Mesendoderm (in vitro differentiated cells): ENCODE results near the gene EPB41L4B.

ENCODE experiments used
- DNase-seq: peaks from one replicate; pipeline ENCODE4 v3.0.0; 2013
- H2AK5ac ChIP-seq: 2 replicates; pipeline ENCODE4 v1.6.1; 2013; ENCODE audit warnings: low read length, inconsistent platforms
- H2BK120ac ChIP-seq: 2 replicates; pipeline ENCODE4 v1.6.1; 2013; ENCODE audit warnings: low read depth, mild to moderate bottlenecking, low read length, moderate library complexity, mixed read lengths
- H2BK15ac ChIP-seq: replicated peaks from 2 replicates; pipeline ENCODE4 v1.6.1; 2013; ENCODE audit warnings: low read depth, mild to moderate bottlenecking, moderate library complexity
- H2BK5ac ChIP-seq: 2 replicates; pipeline ENCODE4 v1.6.1; 2013; ENCODE audit warnings: low read length, inconsistent platforms
- H3K18ac ChIP-seq: 2 replicates; pipeline ENCODE4 v1.6.1; 2013; ENCODE audit warnings: mild to moderate bottlenecking, low read length, mixed read lengths
- H3K23ac ChIP-seq: one replicate; pipeline ENCODE4 v1.6.1; 2013; ENCODE audit warnings: low read length
- H3K27ac ChIP-seq: 2 replicates; pipeline ENCODE4 v1.5.1; 2013; ENCODE audit warnings: low read depth, mild to moderate bottlenecking, inconsistent platforms, low read length, moderate library complexity
- H3K27me3 ChIP-seq: 2 replicates; pipeline ENCODE4 v1.6.1; 2013; ENCODE audit warnings: low read length, control low read depth, mild to moderate bottlenecking, inconsistent platforms; ENCODE audit not compliant: insufficient read depth, poor library complexity
- H3K36me3 ChIP-seq: 2 replicates; pipeline ENCODE4 v1.6.1; 2013; ENCODE audit warnings: low read length, inconsistent platforms; ENCODE audit not compliant: control insufficient read depth, insufficient read depth
- H3K4ac ChIP-seq: one replicate; pipeline ENCODE4 v1.6.1; 2013; ENCODE audit warnings: low read depth, mild to moderate bottlenecking, low read length, moderate library complexity
- H3K4me1 ChIP-seq: 2 replicates; pipeline ENCODE4 v1.6.1; 2013; ENCODE audit warnings: low read depth, low read length, inconsistent platforms; ENCODE audit not compliant: control insufficient read depth
- H3K4me2 ChIP-seq: 2 replicates; pipeline ENCODE4 v1.6.1; 2013; ENCODE audit warnings: low read length
- H3K4me3 ChIP-seq: 2 replicates; pipeline ENCODE4 v1.5.1; 2013; ENCODE audit warnings: mild to moderate bottlenecking, low read length
- H3K56ac ChIP-seq: one replicate; pipeline ENCODE4 v1.6.1; 2013; ENCODE audit warnings: low read length
- H3K79me1 ChIP-seq: 2 replicates; pipeline ENCODE4 v1.6.1; 2013; ENCODE audit warnings: low read length, inconsistent platforms
- H3K79me2 ChIP-seq: 2 replicates; pipeline ENCODE4 v1.6.1; 2013; ENCODE audit warnings: mild to moderate bottlenecking, low read length; ENCODE audit not compliant: control insufficient read depth, insufficient read depth
- H3K9ac ChIP-seq: 2 replicates; pipeline ENCODE4 v1.6.1; 2013; ENCODE audit warnings: low read length, inconsistent platforms
- H4K5ac ChIP-seq: one replicate; pipeline ENCODE4 v1.6.1; 2013; ENCODE audit warnings: low read length
- H4K8ac ChIP-seq: one replicate; pipeline ENCODE4 v1.6.1; 2013; ENCODE audit warnings: low read depth, mild to moderate bottlenecking, control low read depth, low read length, moderate library complexity
- whole genome bisulfite sequencing: extraction: QIAGEN DNeasy Blood & Tissue Kit; methylation state at CpG from one replicate; pipeline ENCODE4 v1.1.7; 2013; ENCODE audit warnings: low lambda C conversion rate, missing lambda C conversion rate; ENCODE audit not compliant: insufficient coverage; ENCODE audit errors: extremely low coverage; 5-methylcytosine and 5-hydroxymethylcytosine counted together

EPB41L4B gene

DNA sequence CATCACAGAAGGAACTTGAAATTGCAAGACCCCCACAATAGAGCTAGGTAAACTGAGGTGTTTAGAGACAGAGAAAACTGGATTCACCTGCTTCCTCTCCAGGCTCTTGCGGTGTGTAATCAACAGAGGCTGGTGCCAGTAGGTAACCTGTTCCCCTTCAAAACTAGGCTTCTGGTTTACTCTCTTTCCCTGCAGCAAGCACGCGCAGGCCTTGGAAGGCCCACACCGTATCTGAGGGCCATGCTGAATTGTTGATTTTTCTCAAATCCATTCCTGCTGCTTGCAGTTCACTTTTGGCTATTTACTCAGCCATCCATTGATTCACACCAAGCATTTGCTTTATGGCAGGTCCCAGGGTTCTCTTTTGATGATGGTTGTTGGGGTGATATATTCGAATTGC, 153.1 kb downstream of the EPB41L4B start:
- Histone ChIP-seq H3K27ac (no peak overlapping the region), H3K79me1 (no peaks in the 10 kb centered on the region), H4K8ac (no peak overlapping the region), H3K56ac (no peak overlapping the region), H4K5ac (no peak overlapping the region), H2BK15ac (no peak overlapping the region), H3K18ac (no peak overlapping the region), H3K4me1 (no peaks in the 10 kb centered on the region), H3K4me3 (no peak overlapping the region), H3K4me2 (no peak overlapping the region), H3K79me2 (no peaks in the 10 kb centered on the region), H3K4ac (no peak overlapping the region), H3K36me3 (no peaks in the 10 kb centered on the region), H2BK5ac (no peak overlapping the region), H3K23ac (no peak overlapping the region), H2AK5ac (no peak overlapping the region), H2BK120ac (no peak overlapping the region), H3K9ac (no peak overlapping the region), H3K27me3 (peaks cover 8% of the 10 kb centered on the region)
- no peak for DNase-seq
- WGBS, result no CpG with 5 or more reads among the region's 5 CpGs

DNA sequence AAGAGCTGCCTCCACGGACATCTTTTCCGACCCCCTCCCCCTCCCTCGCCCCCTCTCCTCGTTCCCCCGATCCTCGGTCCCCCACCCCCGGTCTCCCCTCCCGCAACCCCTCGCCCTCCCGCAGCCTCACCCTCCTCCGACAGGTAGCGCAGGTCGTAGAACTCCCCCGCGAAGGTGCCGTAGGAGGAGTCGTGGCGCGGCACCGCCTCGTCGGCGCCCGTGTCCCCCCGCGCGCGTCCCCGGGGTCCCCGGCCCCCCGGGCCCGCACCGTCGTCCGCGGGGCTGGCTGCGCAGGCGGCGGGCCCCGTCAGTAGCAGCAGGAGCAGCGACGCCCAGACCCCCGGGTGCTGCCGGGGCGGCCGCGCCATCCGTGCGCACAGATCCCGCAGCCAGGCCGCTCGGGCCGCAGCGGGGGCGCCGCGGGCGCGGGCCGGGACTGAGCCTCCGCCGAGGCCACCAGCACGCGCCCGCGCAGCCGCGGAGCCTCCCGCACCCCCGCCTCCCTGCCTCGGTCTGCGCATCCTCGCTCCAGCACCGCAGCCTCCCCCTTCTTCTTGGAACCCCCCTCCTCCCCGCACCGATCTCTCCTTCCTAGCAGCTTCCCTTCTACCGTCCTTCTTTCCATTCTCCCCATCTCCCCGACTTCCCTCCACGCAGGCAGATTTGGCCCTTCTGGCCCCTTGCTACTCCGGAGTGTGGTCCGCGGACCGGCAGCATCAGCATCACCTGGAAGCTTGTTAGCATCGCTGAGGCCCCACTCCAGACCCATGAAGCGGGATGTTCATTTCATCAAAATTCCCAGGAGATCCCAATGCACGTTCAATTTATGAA, 153.9 kb downstream of the EPB41L4B start, which contains the start of gene FRRS1L:
TSS of gene FRRS1L (minus strand) at position 479 of the 831 bp plus-strand sequence. CDS start at position 368, 111 bp downstream.
- WGBS, result no CpG with 5 or more reads among the region's 86 CpGs
- Histone ChIP-seq H3K4me3 (no peak within 1 kb of the TSS), H3K27ac (no peak within 1 kb of the TSS), H4K8ac (no peak within 1 kb of the TSS), H3K4me1 (no peaks in the 10 kb centered on the region), H3K4me2 (peak within 1 kb of the TSS; percentile 48), H3K79me2 (no peaks in the 10 kb centered on the region), H3K79me1 (no peaks in the 10 kb centered on the region), H2BK15ac (no peak within 1 kb of the TSS), H3K4ac (no peak within 1 kb of the TSS), H3K27me3 (peaks cover 8% of the 10 kb centered on the region), H2AK5ac (no peak within 1 kb of the TSS), H3K56ac (peak within 1 kb of the TSS; percentile 25), H3K23ac (peak within 1 kb of the TSS; percentile 45), H3K36me3 (no peaks in the 10 kb centered on the region), H3K18ac (no peak within 1 kb of the TSS), H2BK120ac (no peak within 1 kb of the TSS), H2BK5ac (no peak within 1 kb of the TSS), H3K9ac (peak within 1 kb of the TSS; percentile 29), H4K5ac (no peak within 1 kb of the TSS)
- DNase-seq, result no peak

DNA sequence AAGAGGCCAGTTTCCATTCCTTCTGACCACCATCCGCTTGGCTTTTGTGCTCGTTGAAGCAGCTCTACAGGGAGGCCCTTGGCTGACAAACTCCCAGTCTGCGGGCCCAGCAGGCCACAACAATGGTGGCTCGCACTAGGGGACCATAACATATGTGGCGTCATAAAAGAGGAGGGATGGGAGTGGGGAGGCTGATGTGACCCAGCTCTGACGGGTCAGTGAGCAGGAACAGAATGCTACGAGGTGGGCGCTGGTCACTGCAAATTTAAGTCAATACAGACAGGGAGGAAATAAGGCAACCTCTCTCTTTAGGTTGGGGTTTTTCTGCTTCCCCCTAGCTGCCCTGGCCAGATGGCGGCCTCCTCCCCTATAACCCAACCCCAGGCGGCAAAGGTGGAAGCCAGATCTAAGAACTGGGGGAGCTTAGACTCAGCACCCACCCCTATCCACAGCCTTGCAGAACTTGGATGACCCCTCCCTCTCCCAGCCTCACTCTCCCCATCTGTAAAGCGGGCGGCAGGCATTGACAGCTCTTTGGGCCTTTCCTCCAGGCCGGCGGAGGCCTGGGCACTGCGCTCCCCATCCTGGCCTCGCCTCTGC, 154.6 kb downstream of the EPB41L4B start:
- no peak overlapping the region for H3K4me2 ChIP-seq
- no peaks in the 10 kb centered on the region for H3K79me2 ChIP-seq
- no peak overlapping the region for H3K4me3 ChIP-seq
- no peaks in the 10 kb centered on the region for H3K4me1 ChIP-seq
- no peak overlapping the region for H2BK120ac ChIP-seq
- H3K23ac ChIP-seq, result peak overlapping the region; percentile 45
- peaks cover 8% of the 10 kb centered on the region for H3K27me3 ChIP-seq
- H3K79me1 ChIP-seq, result no peaks in the 10 kb centered on the region
- no peak overlapping the region for H2BK5ac ChIP-seq
- no peak overlapping the region for H2AK5ac ChIP-seq
- H3K36me3 ChIP-seq, result no peaks in the 10 kb centered on the region
- DNase-seq, result no peak
- no peak overlapping the region for H4K5ac ChIP-seq
- no peak overlapping the region for H3K4ac ChIP-seq
- no peak overlapping the region for H3K56ac ChIP-seq
- H2BK15ac ChIP-seq, result no peak overlapping the region
- no peak overlapping the region for H3K18ac ChIP-seq
- H3K9ac ChIP-seq, result no peak overlapping the region
- no peak overlapping the region for H4K8ac ChIP-seq
- H3K27ac ChIP-seq, result no peak overlapping the region
- no CpG with 5 or more reads among the region's 16 CpGs for WGBS

DNA sequence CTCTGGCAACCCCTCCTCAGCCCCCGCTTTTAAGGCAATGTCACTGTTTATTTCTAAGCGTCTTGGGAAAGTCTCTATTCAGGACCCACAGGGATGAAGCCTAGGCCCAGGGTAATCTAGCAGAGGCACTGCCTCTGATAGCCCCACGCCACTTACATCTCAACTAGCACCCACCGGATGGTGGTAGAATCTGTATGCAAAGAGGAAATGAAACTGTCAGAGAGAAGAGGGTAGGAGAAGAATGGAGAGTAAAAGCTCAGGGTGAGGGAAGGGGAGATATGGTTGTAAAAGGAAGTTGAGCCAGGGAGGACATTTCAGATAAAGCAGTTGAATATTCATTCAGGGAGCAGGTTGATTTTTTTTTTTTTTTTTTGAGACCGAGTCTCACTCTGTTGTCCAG, 156.8 kb downstream of the EPB41L4B start:
- DNase-seq, result no peak
- Histone ChIP-seq H3K4me3 (no peak overlapping the region), H3K4me1 (no peaks in the 10 kb centered on the region), H3K23ac (no peak overlapping the region), H3K79me1 (no peaks in the 10 kb centered on the region), H2BK120ac (no peak overlapping the region), H3K4me2 (no peak overlapping the region), H3K4ac (no peak overlapping the region), H3K27ac (no peak overlapping the region), H3K9ac (no peak overlapping the region), H4K5ac (no peak overlapping the region), H2AK5ac (no peak overlapping the region), H2BK15ac (no peak overlapping the region), H3K79me2 (no peaks in the 10 kb centered on the region), H3K18ac (no peak overlapping the region), H3K27me3 (peaks cover 8% of the 10 kb centered on the region), H4K8ac (no peak overlapping the region), H3K36me3 (no peaks in the 10 kb centered on the region), H2BK5ac (no peak overlapping the region), H3K56ac (no peak overlapping the region)
- WGBS, result no CpG with 5 or more reads among the region's 5 CpGs

DNA sequence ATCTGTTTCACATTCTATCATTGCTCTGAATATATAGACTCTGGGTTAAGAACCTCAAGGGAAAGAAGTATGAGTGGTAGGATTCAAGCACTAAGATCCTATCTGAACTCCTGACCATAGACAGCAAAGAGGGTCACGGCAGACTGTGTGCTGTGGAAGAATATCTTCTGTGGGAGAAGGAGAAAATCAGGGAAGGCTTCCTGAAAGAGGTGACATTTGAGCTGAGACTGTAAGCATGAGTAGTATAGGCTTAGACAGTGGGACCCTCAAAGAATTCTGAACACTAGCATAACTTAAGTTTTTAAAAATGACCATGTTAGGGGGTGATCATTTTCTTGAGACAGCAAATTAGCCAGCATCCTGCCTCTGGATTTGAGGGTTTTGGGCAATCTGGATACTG, 157.7 kb downstream of the EPB41L4B start:
- no peak overlapping the region for H3K4ac ChIP-seq
- WGBS, result no CpG with 5 or more reads among the region's 1 CpG
- H2BK5ac ChIP-seq, result no peak overlapping the region
- H3K79me2 ChIP-seq, result no peaks in the 10 kb centered on the region
- no peak overlapping the region for H3K27ac ChIP-seq
- no peaks in the 10 kb centered on the region for H3K4me1 ChIP-seq
- H3K79me1 ChIP-seq, result no peaks in the 10 kb centered on the region
- no peak overlapping the region for H3K18ac ChIP-seq
- H4K8ac ChIP-seq, result no peak overlapping the region
- no peak overlapping the region for H3K4me3 ChIP-seq
- DNase-seq, result no peak
- peaks cover 8% of the 10 kb centered on the region for H3K27me3 ChIP-seq
- H3K23ac ChIP-seq, result no peak overlapping the region
- H3K36me3 ChIP-seq, result no peaks in the 10 kb centered on the region
- H2AK5ac ChIP-seq, result no peak overlapping the region
- H2BK120ac ChIP-seq, result no peak overlapping the region
- no peak overlapping the region for H3K56ac ChIP-seq
- H3K4me2 ChIP-seq, result no peak overlapping the region
- H2BK15ac ChIP-seq, result no peak overlapping the region
- H4K5ac ChIP-seq, result no peak overlapping the region
- no peak overlapping the region for H3K9ac ChIP-seq
